Upper lobe of left lung (tissue), 4 donors: ENCODE data around the gene CD164.

Experiments
- CTCF ChIP-seq, 6 experiments: fragments of 450-650 bp in 4 of 6; fragments of 200-600 bp in 2 of 6; sonication (generic) in 2 of 6; IDR thresholded peaks; one replicate each; pipeline ENCODE4 v1.5.1; 2016 to 2019; ENCODE audit warnings: antibody characterized with exemption in 6 of 6
- EP300 ChIP-seq, 4 donors: sonication (generic); formaldehyde crosslinking; IDR thresholded peaks; one replicate each; pipeline ENCODE4 v1.5.1; 2017; ENCODE audit warnings: antibody characterized with exemption in 4 of 4, control low read depth in 2 of 4
- POLR2A ChIP-seq, 4 donors: fragments of 450-650 bp; IDR thresholded peaks; one replicate each; pipeline ENCODE4 v1.5.1; 2016 to 2017; ENCODE audit warnings: antibody characterized with exemption in 4 of 4, mild to moderate bottlenecking in 2 of 4
- POLR2AphosphoS5 ChIP-seq, 2 donors: sonication (generic); formaldehyde crosslinking; IDR thresholded peaks; one replicate each; pipeline ENCODE4 v1.5.1; 2017; ENCODE audit warnings: antibody characterized with exemption in 2 of 2

GRCh38 chr6:109370792-109371191, 11.5 kb downstream of the CD164 start:
- TF ChIP-seq CTCF (IDR thresholded peaks at IDR 0.05) (no peak), POLR2A (IDR thresholded peaks at IDR 0.05) (no peak), POLR2AphosphoS5 (IDR thresholded peaks at IDR 0.05) (no peak), EP300 (IDR thresholded peaks at IDR 0.05) (no peak)
